GM12878 (cell line): Measurements from ENCODE around the gene RHOG. TPM values are rescaled to one million over a fixed set of nuclear protein-coding genes. Genes with fewer than 3 reads are reported as not detected.
A peak's percentile ranks its signal among the peaks of the same experiment; 100 is the strongest.

Experiments
- ATAC-seq: fragments of 200-7000 bp; cut with Tn5 transposase; 3 replicates; pipeline ENCODE4 v1.9.1; 2020; ENCODE audit warnings: mild to moderate bottlenecking, moderate library complexity
- BruUV-seq: library from RNA; stranded (reverse); fragments of 400-500 nt; replicated peaks from 2 replicates; lab custom pipeline; 2021; lab: Mats Ljungman, UMichigan
- CTCF ChIA-PET: fragments of 300-600 bp; sonication (Branson Sonifier 250); formaldehyde crosslinking; extraction: SDS; loops from one replicate; lab custom pipeline; 2021; ENCODE audit warnings: inconsistent platforms; lab: Yijun Ruan, JAX
- POLR2A ChIA-PET: fragments of 350-600 bp; formaldehyde crosslinking; extraction: SDS; loops from one replicate; lab custom pipeline; 2021; ENCODE audit warnings: inconsistent platforms; lab: Charles Lee
- RAD21 ChIA-PET: fragments of 300-600 bp; sonication (Branson Sonifier 250); formaldehyde crosslinking; loops from one replicate; lab custom pipeline; 2023; ENCODE audit warnings: antibody characterized with exemption; ENCODE audit not compliant: unreplicated experiment; lab: Charles Lee
- SMC1A ChIA-PET: fragments of 300-600 bp; sonication (Branson Sonifier 250); formaldehyde crosslinking; loops from one replicate; lab custom pipeline; 2023; ENCODE audit not compliant: unreplicated experiment, uncharacterized antibody; lab: Charles Lee
- DNase-seq: peaks from one replicate; pipeline ENCODE4 v3.0.0-alpha.2; 2011; ENCODE audit warnings: low read depth, low spot score
- FAIRE-seq: peaks from 3 replicates; lab custom pipeline; 2011; peaks lifted over from hg19 to GRCh38; lab: Jason Lieb, UNC
- H2AFZ ChIP-seq: 2 replicates; pipeline ENCODE4 v1.6.0; 2011; ENCODE audit warnings: low read depth, low read length, control low read depth; ENCODE audit not compliant: control insufficient read depth
- H3K27ac ChIP-seq: 2 replicates; pipeline ENCODE4 v1.5.1; 2011; ENCODE audit warnings: control low read depth; ENCODE audit not compliant: control insufficient read depth, insufficient read depth
- H3K27me3 ChIP-seq, 2 experiments: replicated peaks in 1 of 2; 2 replicates each; pipeline versions ENCODE4 v1.6.0 to v1.6.1; 2011; ENCODE audit warnings: low read length in 1 of 2; ENCODE audit not compliant: control insufficient read depth in 2 of 2, insufficient read depth in 2 of 2
- H3K36me3 ChIP-seq, 2 experiments: 2 replicates each; pipeline ENCODE4 v1.5.1; 2011; ENCODE audit warnings: low read length in 1 of 2; ENCODE audit not compliant: control insufficient read depth in 2 of 2, insufficient read depth in 2 of 2
- H3K4me1 ChIP-seq: 2 replicates; pipeline ENCODE4 v1.6.1; 2011; ENCODE audit warnings: mild to moderate bottlenecking, low read length, moderate library complexity, mixed read lengths; ENCODE audit not compliant: control insufficient read depth, insufficient read depth
- H3K4me2 ChIP-seq: 2 replicates; pipeline ENCODE4 v1.6.0; 2011; ENCODE audit warnings: control low read depth; ENCODE audit not compliant: control insufficient read depth, insufficient read depth
- H3K4me3 ChIP-seq: fragments of 200-600 bp; sonication (generic); 2 replicates; pipeline ENCODE4 v1.5.1; 2016
- H3K79me2 ChIP-seq: 2 replicates; pipeline ENCODE4 v1.6.0; 2011; ENCODE audit warnings: low read length; ENCODE audit not compliant: control insufficient read depth, insufficient read depth
- H3K9ac ChIP-seq: 2 replicates; pipeline ENCODE4 v1.8.0; 2011; ENCODE audit warnings: low read length, control low read depth, mixed read lengths; ENCODE audit not compliant: control insufficient read depth, insufficient read depth
- H3K9me3 ChIP-seq: replicated peaks from 3 replicates; pipeline ENCODE4 v1.5.1; 2011; ENCODE audit warnings: mild to moderate bottlenecking, low read length; ENCODE audit not compliant: control insufficient read depth, insufficient read depth
- H4K20me1 ChIP-seq: 2 replicates; pipeline ENCODE4 v1.6.0; 2011; ENCODE audit not compliant: control insufficient read depth, insufficient read depth
- DPF2 ChIP-seq: fragments of 450-650 bp; IDR thresholded peaks from 2 replicates; pipeline ENCODE4 v1.6.1; 2017; ENCODE audit warnings: mild to moderate bottlenecking
- EED ChIP-seq: sonication (generic); IDR thresholded peaks from 2 replicates; pipeline ENCODE4 v1.6.1; 2016; ENCODE audit warnings: antibody characterized with exemption, low read depth
- GATAD2B ChIP-seq: fragments of 450-650 bp; conservative IDR thresholded peaks from 2 replicates; pipeline ENCODE4 v1.6.1; 2017; ENCODE audit warnings: low read depth, mild to moderate bottlenecking, moderate library complexity
- IRF4 ChIP-seq: IDR thresholded peaks from 2 replicates; pipeline ENCODE4 v1.6.1; 2011; ENCODE audit warnings: low read depth, low read length
- MEF2B ChIP-seq: fragments of 450-650 bp; IDR thresholded peaks from 2 replicates; pipeline ENCODE4 v1.6.1; 2018; ENCODE audit warnings: mild to moderate bottlenecking, moderate library complexity; ENCODE audit not compliant: partially characterized antibody, poor library complexity, severe bottlenecking
- MTA2 ChIP-seq: fragments of 450-650 bp; IDR thresholded peaks from 2 replicates; pipeline ENCODE4 v1.6.1; 2016; ENCODE audit warnings: low read depth, mild to moderate bottlenecking, moderate library complexity
- NFYB ChIP-seq: IDR thresholded peaks from 2 replicates; pipeline ENCODE4 v1.6.1; 2011; ENCODE audit warnings: low read depth, mild to moderate bottlenecking, low read length, improper control_type of control experiment, moderate library complexity; ENCODE audit not compliant: insufficient read depth
- NR2F1 ChIP-seq: fragments of 450-650 bp; conservative IDR thresholded peaks from 2 replicates; pipeline ENCODE4 v1.6.1; 2017; ENCODE audit warnings: mild to moderate bottlenecking
- NRF1 ChIP-seq: conservative IDR thresholded peaks from 2 replicates; pipeline ENCODE4 v1.6.1; 2011; ENCODE audit warnings: mild to moderate bottlenecking, low read depth, low read length, improper control_type of control experiment
- POLR2AphosphoS5 ChIP-seq: IDR thresholded peaks from 2 replicates; pipeline ENCODE4 v1.6.1; 2011; ENCODE audit warnings: mild to moderate bottlenecking, low read length, inconsistent platforms
- RBBP5 ChIP-seq: fragments of 200-600 bp; sonication (generic); conservative IDR thresholded peaks from 2 replicates; pipeline ENCODE4 v1.6.1; 2016
- RCOR1 ChIP-seq: conservative IDR thresholded peaks from 2 replicates; pipeline ENCODE4 v1.6.1; 2012; ENCODE audit warnings: low read depth, low read length, improper control_type of control experiment
- RUNX3 ChIP-seq: IDR thresholded peaks from 2 replicates; pipeline ENCODE4 v1.6.1; 2012; ENCODE audit warnings: low read length, inconsistent platforms
- SMAD1 ChIP-seq: fragments of 450-650 bp; IDR thresholded peaks from 2 replicates; pipeline ENCODE4 v1.6.1; 2018; ENCODE audit warnings: mild to moderate bottlenecking, low read depth; ENCODE audit not compliant: partially characterized antibody
- TCF7 ChIP-seq: IDR thresholded peaks from 2 replicates; pipeline ENCODE4 v1.6.1; 2014; ENCODE audit warnings: antibody characterized with exemption, borderline replicate concordance
- ZBED1 ChIP-seq: IDR thresholded peaks from 2 replicates; pipeline ENCODE4 v1.6.1; 2016; ENCODE audit warnings: borderline replicate concordance
- WGBS: methylation state at CpG from one replicate; pipeline ENCODE4 v1.1.6; 2016; ENCODE audit warnings: low lambda C conversion rate; ENCODE audit not compliant: insufficient replicate concordance, insufficient coverage; ENCODE audit errors: missing lambda C conversion rate; 5-methylcytosine and 5-hydroxymethylcytosine counted together
- in situ Hi-C: fragments of 300-500 bp; cut with MboI; formaldehyde crosslinking; loops from 9 replicates; pipeline ENCODE4 v1.14.3; 2018; ENCODE audit warnings: mixed read lengths
- intact Hi-C: fragments of 100-400 bp; cut with micrococcal nuclease; formaldehyde crosslinking; loops from one replicate; pipeline ENCODE4 v1.14.2; 2022; ENCODE audit not compliant: unreplicated experiment
- polyA plus RNA-seq, 11 experiments: library from polyadenylated mRNA; depleted of rRNA in 4 of 11; unstranded in 6 of 11; stranded (reverse) in 5 of 11; fragments of >200 nt; fragmentation: Nextera tagmentation in 4 of 11; fragmentation: Illumina TruSeq in 1 of 11; extraction: Ambion mirVana in 4 of 11; extraction: Trizol in 1 of 11; gene quantifications; 1 replicate in 1 of 11; 2 replicates in 10 of 11; pipeline versions ENCODE4 v1.2.1 to v1.2.3, GENCODE V29; 2011 to 2016; ENCODE audit warnings: inconsistent platforms in 2 of 11, missing spikeins in 2 of 11, low read depth in 1 of 11
- total RNA-seq, 4 experiments: library from RNA; depleted of rRNA in 3 of 4; stranded (reverse); fragments of >200 nt in 3 of 4; fragmentation: Illumina TruSeq in 1 of 4; extraction: Trizol in 1 of 4; gene quantifications; 2 replicates each; pipeline versions ENCODE4 v1.2.1 to v1.2.3, GENCODE V29; 2013 to 2021
- TF ChIP-seq, protein P1 (sequence below): fragments of 450-650 bp; IDR thresholded peaks from 2 replicates; pipeline ENCODE4 v1.6.1; 2016; ENCODE audit warnings: mild to moderate bottlenecking
- TF ChIP-seq, protein P2 (sequence below): fragments of 150-350 bp; IDR thresholded peaks from 2 replicates; pipeline ENCODE4 v1.6.1; 2016; ENCODE audit warnings: low read depth, low read length
- TF ChIP-seq, protein P3 (sequence below): fragments of 450-650 bp; IDR thresholded peaks from 2 replicates; pipeline ENCODE4 v1.6.1; 2017; ENCODE audit warnings: mild to moderate bottlenecking

RHOG gene
- total and polyA plus RNA-seq, 10 of the 15 experiments (the other 5 are each of a cell fraction or from before 2014, with no cell fraction given) = 16.0 to 172 (median 94.8) TPM

DNA sequence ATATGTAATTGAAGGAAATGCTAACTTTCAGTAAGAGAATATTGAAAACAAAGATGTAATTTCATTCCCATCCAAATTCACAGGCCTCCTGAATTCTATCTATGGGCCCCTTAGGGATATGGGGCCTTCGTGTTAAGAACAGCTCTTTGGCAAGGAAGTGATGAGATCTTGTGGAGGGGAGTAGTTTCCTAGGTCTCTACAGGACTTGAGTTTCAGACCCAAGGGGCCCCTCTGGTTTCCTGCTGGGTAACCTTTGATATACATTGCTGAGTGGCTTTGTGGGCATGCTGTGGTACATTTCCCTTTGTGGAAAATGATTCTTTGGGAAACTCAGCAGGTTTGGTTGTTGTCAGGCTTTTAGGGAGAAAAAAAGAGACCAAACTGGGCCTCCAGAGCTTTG, 20.9 kb upstream of the RHOG start:
- Histone ChIP-seq H3K27ac (peak overlapping the region; percentile 62), H3K79me2 (peaks cover 97% of the 10 kb centered on the region), H3K4me1 (peaks cover 54% of the 10 kb centered on the region), H3K36me3 (no peaks in the 10 kb centered on the region), H3K9me3 (no peaks in the 10 kb centered on the region), H3K4me3 (peak overlapping the region; percentile 94), H3K9ac (peak overlapping the region; percentile 23; the same call in 1 of the 2 replicates), H3K27me3 (no peaks in the 10 kb centered on the region), H3K4me2 (peak overlapping the region; percentile 72), H4K20me1 (no peaks in the 10 kb centered on the region), H2AFZ (no peak overlapping the region)
- ChIA-PET POLR2A (interaction anchor here (2.2 to 10.0 kb wide), 2 partner anchors 13 to 29 kb away, joined by 4 to 405 read pairs; no protein-coding TSS in a partner anchor), RAD21 (interaction anchor here (0.8 to 16.5 kb wide), 9 partner anchors 13 to 204 kb away, joined by 3 to 605 read pairs (median 35); partner anchors contain the start of gene RHOG), CTCF (interaction anchor here (1.0 to 39.6 kb wide), 4 partner anchors 3 to 208 kb away, joined by 3 to 1047 read pairs (median 1013); partner anchors contain the start of genes RHOG and STIM1), SMC1A (interaction anchor here (0.6 to 21.1 kb wide), 10 partner anchors 12 to 211 kb away, joined by 3 to 805 read pairs (median 13); no protein-coding TSS in a partner anchor)
- DNase-seq (no peak), FAIRE-seq (no peak), ATAC-seq (0 out of 3 replicates have a peak, but pooled peaks have one; percentile 4)
- in situ Hi-C loops = loop anchor here (25.0 kb wide), 2 partner anchors 1476 to 1826 kb away; partner anchors contain the start of genes OR51B5, TRIM22 and TRIM5
- intact Hi-C loops = no loop called here
- no TSS peak for BruUV-seq
- WGBS = 5% methylated on average over 1 of the region's 1 CpG
- TF ChIP-seq, protein P1, sequence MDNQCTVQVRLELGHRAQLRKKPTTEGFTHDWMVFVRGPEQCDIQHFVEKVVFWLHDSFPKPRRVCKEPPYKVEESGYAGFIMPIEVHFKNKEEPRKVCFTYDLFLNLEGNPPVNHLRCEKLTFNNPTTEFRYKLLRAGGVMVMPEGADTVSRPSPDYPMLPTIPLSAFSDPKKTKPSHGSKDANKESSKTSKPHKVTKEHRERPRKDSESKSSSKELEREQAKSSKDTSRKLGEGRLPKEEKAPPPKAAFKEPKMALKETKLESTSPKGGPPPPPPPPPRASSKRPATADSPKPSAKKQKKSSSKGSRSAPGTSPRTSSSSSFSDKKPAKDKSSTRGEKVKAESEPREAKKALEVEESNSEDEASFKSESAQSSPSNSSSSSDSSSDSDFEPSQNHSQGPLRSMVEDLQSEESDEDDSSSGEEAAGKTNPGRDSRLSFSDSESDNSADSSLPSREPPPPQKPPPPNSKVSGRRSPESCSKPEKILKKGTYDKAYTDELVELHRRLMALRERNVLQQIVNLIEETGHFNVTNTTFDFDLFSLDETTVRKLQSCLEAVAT = no peak
- TF ChIP-seq IRF4 (no peak), NRF1 (no peak), ZBED1 (no peak), MTA2 (no peak), NFYB (no peak), TCF7 (peak; percentile 34; the same call in 1 of the 2 replicates), RCOR1 (no peak), DPF2 (0 out of 2 replicates have a peak, but pooled peaks have one; percentile 21), RBBP5 (no peak), SMAD1 (no peak), RUNX3 (peak; percentile 76), EED (peak; percentile 71), POLR2AphosphoS5 (no peak), MEF2B (peak; percentile 34), NR2F1 (no peak), GATAD2B (no peak)
- TF ChIP-seq, protein P2, sequence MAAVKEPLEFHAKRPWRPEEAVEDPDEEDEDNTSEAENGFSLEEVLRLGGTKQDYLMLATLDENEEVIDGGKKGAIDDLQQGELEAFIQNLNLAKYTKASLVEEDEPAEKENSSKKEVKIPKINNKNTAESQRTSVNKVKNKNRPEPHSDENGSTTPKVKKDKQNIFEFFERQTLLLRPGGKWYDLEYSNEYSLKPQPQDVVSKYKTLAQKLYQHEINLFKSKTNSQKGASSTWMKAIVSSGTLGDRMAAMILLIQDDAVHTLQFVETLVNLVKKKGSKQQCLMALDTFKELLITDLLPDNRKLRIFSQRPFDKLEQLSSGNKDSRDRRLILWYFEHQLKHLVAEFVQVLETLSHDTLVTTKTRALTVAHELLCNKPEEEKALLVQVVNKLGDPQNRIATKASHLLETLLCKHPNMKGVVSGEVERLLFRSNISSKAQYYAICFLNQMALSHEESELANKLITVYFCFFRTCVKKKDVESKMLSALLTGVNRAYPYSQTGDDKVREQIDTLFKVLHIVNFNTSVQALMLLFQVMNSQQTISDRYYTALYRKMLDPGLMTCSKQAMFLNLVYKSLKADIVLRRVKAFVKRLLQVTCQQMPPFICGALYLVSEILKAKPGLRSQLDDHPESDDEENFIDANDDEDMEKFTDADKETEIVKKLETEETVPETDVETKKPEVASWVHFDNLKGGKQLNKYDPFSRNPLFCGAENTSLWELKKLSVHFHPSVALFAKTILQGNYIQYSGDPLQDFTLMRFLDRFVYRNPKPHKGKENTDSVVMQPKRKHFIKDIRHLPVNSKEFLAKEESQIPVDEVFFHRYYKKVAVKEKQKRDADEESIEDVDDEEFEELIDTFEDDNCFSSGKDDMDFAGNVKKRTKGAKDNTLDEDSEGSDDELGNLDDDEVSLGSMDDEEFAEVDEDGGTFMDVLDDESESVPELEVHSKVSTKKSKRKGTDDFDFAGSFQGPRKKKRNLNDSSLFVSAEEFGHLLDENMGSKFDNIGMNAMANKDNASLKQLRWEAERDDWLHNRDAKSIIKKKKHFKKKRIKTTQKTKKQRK = no peak
- TF ChIP-seq, protein P3, sequence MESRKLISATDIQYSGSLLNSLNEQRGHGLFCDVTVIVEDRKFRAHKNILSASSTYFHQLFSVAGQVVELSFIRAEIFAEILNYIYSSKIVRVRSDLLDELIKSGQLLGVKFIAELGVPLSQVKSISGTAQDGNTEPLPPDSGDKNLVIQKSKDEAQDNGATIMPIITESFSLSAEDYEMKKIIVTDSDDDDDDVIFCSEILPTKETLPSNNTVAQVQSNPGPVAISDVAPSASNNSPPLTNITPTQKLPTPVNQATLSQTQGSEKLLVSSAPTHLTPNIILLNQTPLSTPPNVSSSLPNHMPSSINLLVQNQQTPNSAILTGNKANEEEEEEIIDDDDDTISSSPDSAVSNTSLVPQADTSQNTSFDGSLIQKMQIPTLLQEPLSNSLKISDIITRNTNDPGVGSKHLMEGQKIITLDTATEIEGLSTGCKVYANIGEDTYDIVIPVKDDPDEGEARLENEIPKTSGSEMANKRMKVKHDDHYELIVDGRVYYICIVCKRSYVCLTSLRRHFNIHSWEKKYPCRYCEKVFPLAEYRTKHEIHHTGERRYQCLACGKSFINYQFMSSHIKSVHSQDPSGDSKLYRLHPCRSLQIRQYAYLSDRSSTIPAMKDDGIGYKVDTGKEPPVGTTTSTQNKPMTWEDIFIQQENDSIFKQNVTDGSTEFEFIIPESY = no peak
